ENCODE results near the gene AQP9. TPM values are rescaled to one million over a fixed set of nuclear protein-coding genes. Genes with fewer than 3 reads are reported as not detected.

Gene AQP9
- total and polyA plus RNA-seq, 8 donors = 0.06 to 137 (median 0.24) TPM; not detected in 1

DNA sequence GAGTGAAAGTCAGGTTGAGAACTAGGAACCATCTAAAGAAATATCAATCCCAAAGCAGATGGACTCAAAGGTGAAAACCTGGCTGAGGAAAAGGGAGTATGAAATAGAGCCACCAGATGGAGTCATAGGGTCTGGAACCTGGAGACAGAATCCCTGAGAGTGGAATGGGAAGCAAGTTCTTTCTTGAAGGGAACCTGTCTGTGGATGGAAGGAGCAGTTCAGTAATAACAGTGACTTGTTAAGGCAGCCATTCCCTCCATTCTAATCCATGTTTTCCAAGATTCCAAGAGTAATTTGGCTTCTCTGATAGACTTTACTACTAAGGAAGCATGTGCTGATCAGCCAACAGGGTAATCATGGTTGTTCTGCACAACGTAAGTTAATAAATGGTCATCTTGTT, 22.5 kb upstream of the AQP9 start:
- peaks cover 0 to under 1% of the 10 kb centered on the region in 2 donors for H3K27me3 ChIP-seq
- H3K4me3 ChIP-seq = no peak overlapping the region
- H3K4me1 ChIP-seq = no peaks in the 10 kb centered on the region
- H3K27ac ChIP-seq = no peak overlapping the region
- TF ChIP-seq, protein P1, sequence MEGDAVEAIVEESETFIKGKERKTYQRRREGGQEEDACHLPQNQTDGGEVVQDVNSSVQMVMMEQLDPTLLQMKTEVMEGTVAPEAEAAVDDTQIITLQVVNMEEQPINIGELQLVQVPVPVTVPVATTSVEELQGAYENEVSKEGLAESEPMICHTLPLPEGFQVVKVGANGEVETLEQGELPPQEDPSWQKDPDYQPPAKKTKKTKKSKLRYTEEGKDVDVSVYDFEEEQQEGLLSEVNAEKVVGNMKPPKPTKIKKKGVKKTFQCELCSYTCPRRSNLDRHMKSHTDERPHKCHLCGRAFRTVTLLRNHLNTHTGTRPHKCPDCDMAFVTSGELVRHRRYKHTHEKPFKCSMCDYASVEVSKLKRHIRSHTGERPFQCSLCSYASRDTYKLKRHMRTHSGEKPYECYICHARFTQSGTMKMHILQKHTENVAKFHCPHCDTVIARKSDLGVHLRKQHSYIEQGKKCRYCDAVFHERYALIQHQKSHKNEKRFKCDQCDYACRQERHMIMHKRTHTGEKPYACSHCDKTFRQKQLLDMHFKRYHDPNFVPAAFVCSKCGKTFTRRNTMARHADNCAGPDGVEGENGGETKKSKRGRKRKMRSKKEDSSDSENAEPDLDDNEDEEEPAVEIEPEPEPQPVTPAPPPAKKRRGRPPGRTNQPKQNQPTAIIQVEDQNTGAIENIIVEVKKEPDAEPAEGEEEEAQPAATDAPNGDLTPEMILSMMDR (IDR thresholded peaks at IDR 0.05) = no peak
- no peaks in the 10 kb centered on the region for H3K36me3 ChIP-seq
- ATAC-seq (no peak), DNase-seq (peak in 1 of 4 donors; percentile 10)
- H3K9me3 ChIP-seq = no peaks in the 10 kb centered on the region
- intact Hi-C loops (cut with DNase I) = no loop called here

DNA sequence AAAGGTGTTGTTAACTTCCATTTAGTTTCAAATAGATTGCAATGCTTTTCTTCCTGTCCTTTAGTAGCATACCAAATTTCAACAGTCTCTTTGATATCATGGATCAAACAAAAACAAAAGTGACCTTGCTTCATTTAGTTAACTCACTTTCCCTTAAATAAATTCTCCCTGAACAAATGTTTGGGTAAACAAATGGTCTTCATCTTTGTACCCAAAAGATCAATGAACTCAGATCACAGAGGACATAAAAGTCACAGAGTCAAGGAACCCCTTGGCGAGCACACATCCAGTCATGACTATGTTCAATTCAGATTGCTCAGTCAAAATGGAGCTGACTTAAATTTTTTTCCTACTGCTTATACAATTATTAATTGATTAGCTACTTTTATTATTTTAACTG, 20.6 kb upstream of the AQP9 start:
- TF ChIP-seq, protein P1 (IDR thresholded peaks at IDR 0.05) = no peak
- Histone ChIP-seq H3K27ac (no peak overlapping the region), H3K27me3 (no peaks in the 10 kb centered on the region), H3K36me3 (no peaks in the 10 kb centered on the region), H3K9me3 (no peaks in the 10 kb centered on the region), H3K4me3 (no peak overlapping the region), H3K4me1 (no peaks in the 10 kb centered on the region)
- intact Hi-C loops (cut with DNase I) = no loop called here
- DNase-seq (no peak), ATAC-seq (no peak)

DNA sequence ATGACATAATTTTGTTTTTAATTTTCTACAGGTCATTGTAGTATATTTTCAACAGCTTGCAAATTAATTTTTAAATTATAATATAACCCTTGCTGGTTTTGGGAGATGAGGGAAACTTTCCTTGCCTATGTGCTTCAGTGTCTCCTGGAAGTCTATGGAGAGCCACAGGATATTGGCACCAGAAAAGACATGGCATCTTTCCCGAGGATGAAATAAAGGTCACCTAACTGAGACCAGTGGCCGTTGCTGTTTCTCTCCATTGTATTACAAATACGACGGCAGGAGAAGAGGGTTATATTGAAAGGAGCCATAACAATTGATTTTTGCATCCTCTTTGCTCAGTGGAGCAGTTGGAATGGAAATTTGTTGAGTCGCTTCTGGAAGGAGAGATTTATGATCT, 19.9 kb upstream of the AQP9 start:
- H3K4me1 ChIP-seq = no peaks in the 10 kb centered on the region
- DNase-seq (no peak), ATAC-seq (no peak)
- H3K27ac ChIP-seq = no peak overlapping the region
- no peak overlapping the region for H3K4me3 ChIP-seq
- peaks cover 0 to under 1% of the 10 kb centered on the region in 2 donors for H3K27me3 ChIP-seq
- no peaks in the 10 kb centered on the region for H3K9me3 ChIP-seq
- TF ChIP-seq, protein P1 (IDR thresholded peaks at IDR 0.05) = no peak
- intact Hi-C loops (cut with DNase I) = no loop called here
- no peaks in the 10 kb centered on the region for H3K36me3 ChIP-seq

DNA sequence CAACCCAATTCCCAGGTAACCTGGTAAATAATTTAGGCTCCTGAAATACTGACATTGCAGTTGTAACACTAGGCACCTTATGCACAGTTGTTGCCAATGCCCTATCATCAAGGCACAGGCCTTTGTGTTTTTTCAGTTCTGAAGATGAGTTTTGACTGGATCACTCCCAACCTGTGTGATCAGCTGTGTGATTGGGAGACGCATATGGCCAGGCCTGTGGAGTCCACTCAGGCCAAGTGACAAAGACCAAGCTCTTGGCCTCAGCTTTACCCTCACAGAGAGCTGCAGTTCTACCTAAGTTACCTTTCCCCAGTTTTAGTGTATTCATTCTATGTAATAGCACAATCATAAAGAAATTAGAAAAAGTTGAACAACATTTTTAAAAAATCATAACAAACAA, 19.2 kb upstream of the AQP9 start:
- H3K27me3 ChIP-seq = peaks cover 0 to 5% of the 10 kb centered on the region in 2 donors
- H3K9me3 ChIP-seq = no peaks in the 10 kb centered on the region
- intact Hi-C loops (cut with DNase I) = no loop called here
- H3K4me3 ChIP-seq = no peak overlapping the region
- no peaks in the 10 kb centered on the region for H3K4me1 ChIP-seq
- TF ChIP-seq, protein P1 (IDR thresholded peaks at IDR 0.05) = no peak
- ATAC-seq (no peak), DNase-seq (no peak)
- H3K27ac ChIP-seq = no peak overlapping the region
- no peaks in the 10 kb centered on the region for H3K36me3 ChIP-seq

DNA sequence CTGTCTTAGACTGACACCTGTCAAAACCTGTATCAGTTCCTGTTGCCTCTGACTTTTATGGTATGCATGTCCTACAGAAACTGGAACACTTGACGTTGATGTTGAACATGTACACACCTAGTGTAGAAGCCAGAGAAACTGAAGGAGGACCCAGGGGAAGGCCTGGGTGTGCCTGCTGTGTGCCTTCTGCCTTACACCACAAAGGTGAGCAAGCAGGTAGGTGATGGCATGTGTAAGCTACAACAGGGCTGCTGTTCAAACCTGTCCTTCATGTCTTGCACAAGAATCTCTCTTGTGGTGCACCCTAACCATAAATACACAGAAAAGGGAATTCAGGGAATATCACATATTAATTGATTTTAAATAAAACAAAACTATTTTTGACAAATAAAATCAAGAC, 13.6 kb upstream of the AQP9 start:
- Histone ChIP-seq H3K36me3 (no peaks in the 10 kb centered on the region), H3K4me1 (no peaks in the 10 kb centered on the region), H3K9me3 (peaks cover 0 to 9% of the 10 kb centered on the region in 2 donors), H3K27me3 (peaks cover 0 to 5% of the 10 kb centered on the region in 2 donors), H3K27ac (no peak overlapping the region), H3K4me3 (no peak overlapping the region)
- TF ChIP-seq, protein P1 (IDR thresholded peaks at IDR 0.05) = no peak
- ATAC-seq (no peak), DNase-seq (no peak)
- intact Hi-C loops (cut with DNase I) = no loop called here

All from left lung (tissue), 10 donors.